GM18520 (cell line): ENCODE results near the gene SDR42E1.
"Not testable (repeated sequence)": the region's sequence is repeated elsewhere in the genome, so short reads cannot be mapped to it uniquely, and the experiment has no call there.

Experiments
- ATAC-seq: cut with Tn5 transposase; IDR thresholded peaks from one replicate; pipeline ENCODE4 v1.9.1; 2021; ENCODE audit not compliant: unreplicated experiment

The SDR42E1 gene

DNA sequence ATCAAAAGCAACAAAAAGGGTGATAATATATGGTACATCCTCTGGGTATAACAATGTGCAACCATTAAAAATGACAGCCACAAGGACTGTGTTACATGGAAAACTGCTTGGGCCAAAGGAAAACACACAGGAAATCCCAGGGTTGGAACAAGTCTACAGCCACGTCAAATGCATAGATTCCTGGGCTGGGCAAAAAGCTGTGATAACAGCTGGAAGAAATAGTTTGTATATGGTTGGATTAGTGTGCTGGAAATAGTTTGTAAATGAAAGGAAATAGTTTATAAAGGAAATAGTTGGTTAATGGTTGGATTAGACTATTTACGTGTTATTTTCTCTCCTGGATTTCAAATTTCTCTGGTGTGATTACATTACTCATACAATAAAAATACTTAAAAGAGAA lies 26.4 kb upstream of the SDR42E1 start:
- ATAC-seq = no peak

DNA sequence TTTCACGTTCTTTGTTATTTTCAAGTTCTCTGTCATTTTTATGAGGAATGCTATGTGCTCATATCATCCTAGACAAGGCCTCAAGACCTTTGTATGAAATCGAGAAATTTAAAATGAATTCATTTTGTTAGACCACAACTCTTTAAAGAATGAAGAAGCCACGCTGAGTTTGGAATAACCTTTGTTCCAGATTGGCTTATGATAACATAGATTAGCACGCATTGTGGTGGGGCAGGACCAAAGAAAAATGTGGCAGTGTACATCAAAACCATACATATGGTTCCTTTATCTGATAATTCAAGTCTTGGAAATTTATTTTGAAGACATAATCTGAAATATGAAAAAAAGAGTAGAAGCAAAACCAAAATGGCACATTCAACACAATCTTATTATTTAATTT lies 26.0 kb upstream of the SDR42E1 start:
- ATAC-seq = no peak

DNA sequence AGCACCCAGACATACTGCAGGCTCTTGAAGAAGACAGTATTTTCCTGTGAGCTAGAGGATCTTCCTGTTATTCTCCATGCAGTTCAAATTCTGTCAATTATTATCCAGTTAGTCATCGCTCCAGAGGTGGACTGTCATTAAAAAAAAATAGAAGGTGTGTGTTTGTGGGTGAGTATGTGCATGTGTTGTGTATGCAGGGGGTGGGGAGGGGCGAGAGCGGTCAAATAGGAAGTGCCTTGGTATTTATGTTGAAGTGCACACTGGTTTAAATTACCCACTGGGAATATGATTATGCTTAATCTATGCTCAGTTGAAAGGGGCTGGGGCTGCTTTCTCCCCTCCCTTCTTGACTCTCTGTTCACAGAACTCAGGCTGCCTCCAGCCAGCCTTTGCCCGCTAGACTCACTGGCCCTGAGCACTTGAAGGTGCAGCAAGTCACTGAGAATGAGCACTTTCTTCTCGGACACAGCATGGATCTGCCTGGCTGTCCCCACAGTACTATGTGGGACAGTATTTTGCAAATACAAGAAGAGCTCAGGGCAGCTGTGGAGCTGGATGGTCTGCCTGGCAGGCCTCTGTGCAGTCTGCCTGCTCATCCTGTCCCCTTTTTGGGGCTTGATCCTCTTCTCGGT lies 23.8 kb upstream of the SDR42E1 start, which contains the start of gene HSD17B2:
Gene HSD17B2, plus strand, starts transcription at position 273 of the 632 bp plus-strand sequence. Its CDS starts 172 bp downstream, at position 445.
- no peak for ATAC-seq

DNA sequence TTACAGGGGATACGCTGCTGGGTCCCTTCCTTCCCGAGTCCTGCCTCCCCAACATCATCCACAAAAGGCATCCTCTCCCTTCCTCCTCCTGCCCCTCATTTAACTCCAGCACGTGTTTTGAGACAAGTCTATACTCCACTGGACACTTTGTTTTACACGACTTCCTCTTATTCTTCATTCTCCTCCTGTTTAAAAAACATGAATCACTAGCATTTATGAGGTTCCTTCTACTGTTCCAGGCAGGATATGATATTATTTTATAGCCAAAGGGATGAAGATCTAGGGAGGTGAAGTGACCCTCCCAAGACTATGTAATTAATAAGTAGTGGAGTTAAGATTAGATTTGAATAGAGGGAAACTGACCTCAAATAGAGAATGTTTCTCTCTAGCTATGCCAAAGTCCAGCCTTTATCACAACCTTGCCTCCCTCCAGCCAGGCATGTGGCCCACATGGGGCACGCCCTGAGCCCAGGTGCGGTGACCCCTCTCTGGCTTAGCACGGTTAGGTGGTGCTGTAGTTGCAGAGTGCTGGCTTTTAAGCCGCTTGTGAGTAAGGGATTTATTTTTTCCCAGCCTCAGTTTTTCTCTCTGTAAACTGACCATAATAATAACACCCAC lies 22.5 kb upstream of the SDR42E1 start:
- ATAC-seq = no peak

- no peak for ATAC-seq
These were observed 21.7 kb upstream of the SDR42E1 start for GRCh38 chr16:82033006-82033405.

- no peak for ATAC-seq
These were observed 20.1 kb upstream of the SDR42E1 start for GRCh38 chr16:82031116-82032084.

GRCh38 chr16:82027629-82028064 lies 16.4 kb upstream of the SDR42E1 start:
- ATAC-seq = no peak

DNA sequence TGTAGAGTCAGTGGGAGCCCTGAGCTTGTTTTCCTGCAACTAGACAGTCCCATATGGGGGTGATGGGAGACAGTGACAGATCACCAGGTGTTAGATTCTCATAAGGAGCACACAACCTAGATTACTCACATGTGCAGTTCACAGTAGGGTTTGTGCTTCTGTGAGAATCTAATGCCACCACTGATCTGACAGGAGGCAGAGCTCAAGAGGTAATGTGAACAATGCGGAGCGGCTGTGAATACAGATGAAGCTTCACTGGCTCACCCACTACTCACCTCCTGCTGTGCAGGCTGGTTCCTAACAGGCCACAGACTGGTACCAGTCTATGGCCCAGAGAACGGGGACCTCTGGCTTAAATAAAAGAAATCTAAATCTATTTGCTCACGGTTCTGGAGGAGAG lies 13.6 kb upstream of the SDR42E1 start:
- no peak for ATAC-seq

- no peak for ATAC-seq
These were observed 13.0 kb upstream of the SDR42E1 start for GRCh38 chr16:82024316-82024715.

- no peak for ATAC-seq
These were observed 11.9 kb upstream of the SDR42E1 start for GRCh38 chr16:82023206-82023605.

DNA sequence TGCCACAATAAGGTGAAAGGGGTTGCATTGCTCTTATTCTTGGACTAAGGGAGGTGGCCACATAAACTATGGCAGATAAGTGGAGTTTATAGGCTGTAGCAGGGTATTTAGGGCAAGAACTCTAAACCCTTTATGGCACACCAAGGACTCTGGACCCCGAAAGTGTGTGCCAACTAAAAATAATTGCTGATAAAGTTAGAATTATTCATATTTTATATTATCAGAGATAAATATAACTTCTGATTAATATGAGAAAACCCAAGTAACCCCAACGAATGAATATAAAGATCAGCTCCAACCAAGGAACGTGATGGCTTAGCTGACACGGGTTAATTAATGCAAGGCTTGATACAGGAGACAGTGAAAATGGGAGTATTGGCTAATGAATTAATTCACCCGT lies 8.8 kb upstream of the SDR42E1 start:
- ATAC-seq = no peak

DNA sequence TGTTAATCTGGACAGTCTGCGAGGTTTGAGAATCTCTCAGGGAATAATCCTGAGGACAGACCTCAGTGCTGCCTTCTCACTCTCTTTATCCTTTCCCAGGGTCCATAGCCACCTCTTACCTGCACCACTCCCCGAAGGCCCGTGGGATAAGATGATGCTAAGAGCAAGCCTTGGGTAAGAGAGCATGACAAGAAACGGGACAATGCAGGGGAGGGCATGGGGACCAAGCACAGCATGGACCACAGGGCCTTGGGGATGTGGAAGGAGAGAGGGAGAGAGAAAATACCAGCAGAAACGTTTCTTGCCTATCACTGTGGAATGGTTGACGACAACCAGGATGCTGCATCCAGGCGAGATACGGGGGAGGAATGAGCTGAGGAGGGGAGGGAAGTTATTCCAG lies 8.3 kb upstream of the SDR42E1 start:
- no peak for ATAC-seq

- ATAC-seq = no peak
These were observed 6.8 kb upstream of the SDR42E1 start for GRCh38 chr16:82017911-82018568.

- no peak for ATAC-seq
These were observed 5.7 kb upstream of the SDR42E1 start for GRCh38 chr16:82016964-82017363.

DNA sequence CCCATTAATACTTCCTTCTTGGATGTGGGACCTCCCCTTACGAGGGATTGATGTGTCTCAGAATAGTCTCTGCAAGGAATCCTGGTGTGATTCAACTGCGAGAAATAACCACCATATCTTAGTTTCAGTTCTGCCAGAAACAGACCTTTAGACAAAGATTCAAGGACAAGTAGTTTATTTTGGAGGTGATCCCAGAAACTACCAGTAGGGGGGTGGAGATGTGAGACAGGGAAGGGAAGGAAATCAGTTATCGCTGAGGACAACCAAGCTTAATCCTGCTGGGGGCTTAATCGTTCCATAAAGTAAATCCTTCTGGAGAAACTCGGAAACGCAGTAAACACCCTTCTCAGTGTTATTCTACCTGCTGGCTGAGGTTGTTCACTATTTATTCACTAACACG lies 5.0 kb upstream of the SDR42E1 start:
- no peak for ATAC-seq

GRCh38 chr16:82013139-82013538 lies 1.9 kb upstream of the SDR42E1 start:
- no peak for ATAC-seq

- no peak for ATAC-seq
These were observed 621 bp downstream of the SDR42E1 start for GRCh38 chr16:82010649-82011048.

- ATAC-seq = not testable (repeated sequence)
These were observed 1.5 kb downstream of the SDR42E1 start for GRCh38 chr16:82009789-82010188.

GRCh38 chr16:82008957-82009592 lies 2.2 kb downstream of the SDR42E1 start:
- no peak for ATAC-seq

DNA sequence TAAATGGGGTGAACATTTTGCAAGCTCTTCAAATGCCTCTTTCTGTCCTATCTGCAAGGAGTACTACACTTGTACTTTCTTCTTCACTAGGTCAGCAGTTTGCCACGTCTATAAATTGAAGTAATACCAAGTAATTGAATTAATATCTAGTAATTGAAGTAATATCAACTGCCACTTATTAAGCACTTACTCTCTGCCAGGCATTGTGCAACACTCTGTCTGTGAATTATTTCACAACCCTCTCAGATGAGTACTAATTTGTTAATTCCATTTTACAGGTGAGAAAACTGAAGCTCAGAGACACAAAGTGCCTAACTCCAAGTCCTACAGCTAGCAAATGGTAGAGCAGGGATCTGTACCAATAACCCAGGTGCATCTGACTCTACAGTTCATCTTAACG lies 4.1 kb downstream of the SDR42E1 start:
- ATAC-seq = no peak

DNA sequence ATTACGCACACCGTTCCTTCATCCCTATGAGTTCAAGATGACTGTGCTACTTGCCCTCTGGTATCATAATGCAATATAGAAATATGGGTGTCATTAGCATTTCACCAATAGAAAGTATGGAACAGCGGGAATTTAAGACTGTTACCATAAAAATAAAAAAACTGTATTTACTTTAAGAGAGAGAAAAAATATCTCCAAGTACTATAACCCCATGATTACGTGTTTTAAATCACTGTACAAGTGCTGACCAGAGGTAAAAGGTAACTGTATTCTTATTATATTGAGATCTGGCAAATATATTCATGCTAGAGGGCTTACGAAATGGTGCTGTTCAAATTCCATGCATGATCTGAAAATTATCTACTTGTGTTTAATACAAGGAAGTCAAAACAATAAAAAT lies 5.2 kb downstream of the SDR42E1 start:
- ATAC-seq = no peak
